ENCODE data around the gene IL27RA.
A peak's percentile ranks its signal among the peaks of the same experiment; 100 is the strongest.

IL27RA gene

DNA sequence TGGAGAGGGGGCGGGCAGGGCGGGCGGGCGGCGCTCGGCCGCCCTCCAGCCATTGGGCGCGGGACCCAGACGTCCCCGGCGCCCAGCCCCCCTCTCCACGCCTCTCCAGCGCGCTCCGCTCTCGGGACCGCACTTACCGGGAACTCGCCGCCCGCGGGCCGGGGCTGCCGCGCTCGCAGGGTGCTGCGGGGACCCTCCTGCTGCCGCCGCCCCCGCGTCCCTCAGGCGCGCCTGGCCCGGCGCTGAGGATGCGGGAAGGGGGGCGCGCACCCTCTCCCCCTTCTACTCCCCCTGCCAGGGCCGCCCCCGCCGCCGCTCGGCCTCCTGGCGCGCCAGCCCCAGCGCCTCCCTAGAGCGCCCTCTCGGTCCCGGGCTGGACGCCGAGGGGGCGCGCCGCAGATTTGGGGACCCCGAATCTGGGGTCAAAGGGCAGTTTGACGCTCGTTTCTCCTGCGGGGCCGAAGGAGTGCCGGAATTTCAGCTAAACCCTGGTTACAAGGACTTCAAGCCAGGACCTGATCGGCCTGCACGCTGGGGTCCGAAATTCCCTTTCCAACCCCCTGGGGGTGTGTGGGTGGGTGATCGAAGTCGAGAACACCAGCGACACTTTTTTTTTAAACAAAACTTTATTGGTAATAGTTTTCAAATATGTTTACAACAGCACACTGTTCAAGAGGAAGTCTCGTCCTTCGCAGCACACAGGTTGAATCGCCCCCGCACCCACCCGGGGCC, 59.7 kb downstream of the IL27RA start:
- Histone ChIP-seq H3K36me3 (ENCODE audit: control insufficient read depth, insufficient read depth, low read length) (peaks cover 17% of the 10 kb centered on the region), H3K27ac (ENCODE audit: low read depth, low read length) (peak overlapping the region; percentile 81), H3K4me1 (ENCODE audit: control insufficient read depth, insufficient read depth, low read length) (peaks cover 4% of the 10 kb centered on the region; the same call in 1 of the 2 replicates), H3K9me3 (ENCODE audit: control insufficient read depth, insufficient read depth, low read length) (no peaks in the 10 kb centered on the region), H3K9ac (ENCODE audit: low read depth, low read length) (peak overlapping the region; percentile 51; the same call in 1 of the 2 replicates), H3K27me3 (ENCODE audit: control insufficient read depth, insufficient read depth, low read length) (peaks cover 11% of the 10 kb centered on the region), H3K4me3 (ENCODE audit: low read depth, low read length) (peak overlapping the region; percentile 83)

DNA sequence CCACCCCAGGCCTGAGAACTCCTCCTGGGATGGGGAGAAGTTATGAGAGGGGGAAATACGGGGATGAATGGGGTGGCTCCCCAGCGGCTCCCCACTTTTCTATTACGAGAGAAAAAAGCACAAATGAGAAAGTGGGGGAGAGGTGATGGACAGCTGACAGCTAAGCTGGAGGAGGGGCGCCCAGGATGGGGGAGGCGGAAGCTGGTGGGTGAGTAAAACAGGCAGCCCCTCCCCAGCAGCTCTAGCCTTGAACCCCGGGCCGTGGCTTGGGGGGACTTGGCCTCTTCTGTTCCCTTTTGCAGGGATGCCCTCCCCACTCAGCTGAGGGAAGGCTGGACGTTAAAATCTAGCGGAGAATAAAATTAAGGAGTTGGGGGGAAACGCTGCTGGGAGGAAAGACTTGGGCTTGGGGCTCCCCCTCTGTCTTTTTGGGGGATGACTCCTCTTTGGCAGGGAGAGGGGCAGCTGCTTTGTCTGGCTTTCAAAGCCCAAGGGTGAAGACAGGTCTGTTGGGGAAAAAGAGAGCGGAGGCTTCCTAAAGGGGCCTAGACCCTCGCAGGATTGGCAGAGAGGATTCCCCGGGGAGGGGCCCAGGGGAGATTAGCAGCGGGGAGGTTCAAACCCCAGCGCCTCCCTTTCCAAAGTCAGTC, 60.4 kb downstream of the IL27RA start:
- H3K36me3 ChIP-seq (ENCODE audit: control insufficient read depth, insufficient read depth, low read length): peaks cover 17% of the 10 kb centered on the region
- H3K9me3 ChIP-seq (ENCODE audit: control insufficient read depth, insufficient read depth, low read length): no peaks in the 10 kb centered on the region
- H3K4me1 ChIP-seq (ENCODE audit: control insufficient read depth, insufficient read depth, low read length): peaks cover 4% of the 10 kb centered on the region; the same call in 1 of the 2 replicates
- peak overlapping the region; percentile 81 for H3K27ac ChIP-seq (ENCODE audit: low read depth, low read length)
- H3K4me3 ChIP-seq (ENCODE audit: low read depth, low read length): peak overlapping the region; percentile 83
- H3K9ac ChIP-seq (ENCODE audit: low read depth, low read length): no peak overlapping the region
- peaks cover 11% of the 10 kb centered on the region for H3K27me3 ChIP-seq (ENCODE audit: control insufficient read depth, insufficient read depth, low read length)

DNA sequence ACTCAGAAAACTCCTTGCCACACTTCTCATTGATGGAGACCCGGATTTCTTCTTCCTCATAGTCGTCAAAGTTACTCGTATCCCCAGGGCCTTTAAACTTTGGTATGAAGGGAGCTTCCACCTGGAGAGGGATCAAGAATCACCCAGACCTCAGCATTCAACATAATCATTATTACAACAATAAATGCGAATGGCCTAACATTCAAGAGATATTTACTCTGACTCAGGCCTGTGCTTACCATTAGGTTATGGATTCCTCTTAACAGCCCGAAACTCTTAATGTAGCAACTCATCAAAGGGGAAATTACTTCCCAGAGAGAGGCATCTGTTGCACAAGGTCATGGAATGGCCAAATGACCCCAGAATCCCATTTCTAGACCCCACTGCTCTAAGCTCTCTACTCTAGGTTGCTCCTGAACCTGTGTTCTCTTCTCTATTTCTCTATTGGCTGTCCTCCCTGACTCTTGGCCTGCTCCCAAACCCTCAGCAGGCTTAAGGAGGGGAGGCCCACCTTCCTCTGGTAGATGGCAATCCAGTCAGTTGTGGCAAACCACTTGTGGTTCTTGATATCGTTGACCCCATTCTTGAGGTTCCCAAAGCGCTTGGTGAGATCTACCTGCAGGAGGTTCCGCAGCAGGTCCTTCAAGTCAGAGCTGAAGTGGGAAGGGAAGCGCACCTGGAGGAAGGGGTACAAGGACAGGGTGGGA, 61.7 kb downstream of the IL27RA start:
- H3K27me3 ChIP-seq (ENCODE audit: control insufficient read depth, insufficient read depth, low read length): peaks cover 11% of the 10 kb centered on the region
- peaks cover 8% of the 10 kb centered on the region for H3K36me3 ChIP-seq (ENCODE audit: control insufficient read depth, insufficient read depth, low read length)
- H3K4me3 ChIP-seq (ENCODE audit: low read depth, low read length): no peak overlapping the region
- no peak overlapping the region for H3K9ac ChIP-seq (ENCODE audit: low read depth, low read length)
- H3K9me3 ChIP-seq (ENCODE audit: control insufficient read depth, insufficient read depth, low read length): no peaks in the 10 kb centered on the region
- peaks cover 4% of the 10 kb centered on the region; the same call in 1 of the 2 replicates for H3K4me1 ChIP-seq (ENCODE audit: control insufficient read depth, insufficient read depth, low read length)
- H3K27ac ChIP-seq (ENCODE audit: low read depth, low read length): no peak overlapping the region

DNA sequence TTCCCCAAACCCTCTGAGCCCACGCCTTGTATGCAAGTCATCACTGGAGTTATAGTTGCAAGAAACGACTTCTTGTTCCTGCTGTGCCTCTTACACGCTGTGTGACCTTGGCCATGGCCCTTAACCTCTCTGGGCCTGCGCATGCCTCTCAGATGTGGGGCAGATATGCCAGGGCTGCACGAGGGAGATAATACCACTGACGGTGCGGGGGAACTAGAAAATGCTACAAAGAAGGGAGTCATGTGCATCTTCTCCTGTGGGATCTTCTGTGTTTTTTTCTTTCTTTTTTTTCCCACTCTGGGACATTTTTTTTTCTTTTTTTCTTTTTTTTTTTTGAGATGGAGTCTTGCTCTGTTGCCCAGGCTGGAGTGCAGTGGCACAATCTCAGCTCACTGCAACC, 63.3 kb downstream of the IL27RA start:
- H3K27me3 ChIP-seq (ENCODE audit: control insufficient read depth, insufficient read depth, low read length): no peaks in the 10 kb centered on the region
- peaks cover 4% of the 10 kb centered on the region; the same call in 1 of the 2 replicates for H3K4me1 ChIP-seq (ENCODE audit: control insufficient read depth, insufficient read depth, low read length)
- no peak overlapping the region for H3K9ac ChIP-seq (ENCODE audit: low read depth, low read length)
- no peaks in the 10 kb centered on the region for H3K36me3 ChIP-seq (ENCODE audit: control insufficient read depth, insufficient read depth, low read length)
- no peak overlapping the region for H3K27ac ChIP-seq (ENCODE audit: low read depth, low read length)
- H3K9me3 ChIP-seq (ENCODE audit: control insufficient read depth, insufficient read depth, low read length): no peaks in the 10 kb centered on the region
- H3K4me3 ChIP-seq (ENCODE audit: low read depth, low read length): no peak overlapping the region

DNA sequence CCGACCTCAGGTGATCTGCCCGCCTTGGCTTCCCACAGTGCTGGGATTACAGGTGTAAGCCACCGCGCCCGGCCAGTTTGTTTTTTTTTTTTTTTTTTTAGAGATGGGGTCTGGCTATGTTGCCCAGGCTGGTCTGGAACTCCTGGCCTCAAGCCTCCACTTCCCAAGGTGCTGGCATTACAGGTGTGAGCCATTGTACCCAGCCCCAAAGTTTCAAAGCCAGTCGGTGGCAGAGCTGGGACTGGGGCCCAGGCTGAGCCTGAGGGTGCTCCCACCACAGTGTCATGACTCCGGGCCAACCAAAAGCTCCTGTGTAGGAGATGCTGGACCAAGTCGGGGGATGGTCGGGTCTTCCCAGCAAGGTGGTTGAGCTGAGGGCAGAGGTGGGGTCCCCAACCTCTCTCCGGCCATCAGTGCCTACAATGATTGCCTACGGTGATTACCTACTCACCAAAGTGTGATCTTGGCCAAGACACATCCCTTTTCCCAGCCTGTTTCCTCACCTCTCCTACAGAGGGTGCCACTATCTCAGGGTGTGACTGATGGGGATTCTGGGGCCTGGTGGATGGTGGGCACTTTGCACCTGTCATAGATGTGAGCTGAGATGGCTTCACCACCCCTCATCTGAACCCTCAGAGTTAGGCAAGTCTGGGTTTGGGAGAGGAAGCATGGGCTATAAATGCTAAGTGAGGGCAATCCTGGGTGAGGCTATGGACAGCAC, 64.9 kb downstream of the IL27RA start:
- no peaks in the 10 kb centered on the region for H3K27me3 ChIP-seq (ENCODE audit: control insufficient read depth, insufficient read depth, low read length)
- H3K4me1 ChIP-seq (ENCODE audit: control insufficient read depth, insufficient read depth, low read length): peaks cover 4% of the 10 kb centered on the region; the same call in 1 of the 2 replicates
- peaks cover 10% of the 10 kb centered on the region for H3K36me3 ChIP-seq (ENCODE audit: control insufficient read depth, insufficient read depth, low read length)
- no peak overlapping the region for H3K9ac ChIP-seq (ENCODE audit: low read depth, low read length)
- no peaks in the 10 kb centered on the region for H3K9me3 ChIP-seq (ENCODE audit: control insufficient read depth, insufficient read depth, low read length)
- H3K27ac ChIP-seq (ENCODE audit: low read depth, low read length): no peak overlapping the region
- H3K4me3 ChIP-seq (ENCODE audit: low read depth, low read length): no peak overlapping the region

DNA sequence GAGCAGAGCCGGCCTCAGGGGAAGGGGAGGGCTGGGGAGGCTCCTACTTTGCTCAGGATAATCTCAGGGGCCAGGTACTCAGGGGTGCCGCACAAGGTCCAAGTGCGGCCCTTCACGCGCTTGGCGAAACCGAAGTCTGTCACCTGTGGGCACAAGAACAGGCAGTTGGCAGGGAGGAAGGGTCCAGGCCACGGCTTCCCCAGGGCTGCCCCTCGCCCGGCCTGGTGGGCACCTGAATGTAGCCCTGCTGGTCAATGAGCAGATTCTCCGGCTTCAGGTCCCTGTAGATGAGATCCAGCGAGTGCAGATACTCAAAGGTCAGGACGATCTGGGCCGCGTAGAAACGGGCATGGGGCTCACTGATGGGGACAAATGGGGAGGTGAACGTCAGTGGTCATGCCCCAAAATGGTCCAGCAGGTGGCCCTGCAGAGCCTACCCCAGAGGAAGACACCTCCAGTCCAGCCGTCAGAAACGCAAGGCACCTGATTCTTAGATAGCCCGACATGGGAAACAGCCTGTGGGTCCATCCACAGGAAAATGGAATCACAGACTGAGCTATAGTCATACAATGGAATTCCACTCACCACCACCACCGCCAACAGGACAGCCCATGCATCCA, 66.1 kb downstream of the IL27RA start:
- no peak overlapping the region for H3K9ac ChIP-seq (ENCODE audit: low read depth, low read length)
- no peaks in the 10 kb centered on the region for H3K4me1 ChIP-seq (ENCODE audit: control insufficient read depth, insufficient read depth, low read length)
- no peak overlapping the region for H3K27ac ChIP-seq (ENCODE audit: low read depth, low read length)
- H3K27me3 ChIP-seq (ENCODE audit: control insufficient read depth, insufficient read depth, low read length): no peaks in the 10 kb centered on the region
- H3K9me3 ChIP-seq (ENCODE audit: control insufficient read depth, insufficient read depth, low read length): no peaks in the 10 kb centered on the region
- H3K36me3 ChIP-seq (ENCODE audit: control insufficient read depth, insufficient read depth, low read length): peaks cover 17% of the 10 kb centered on the region
- H3K4me3 ChIP-seq (ENCODE audit: low read depth, low read length): no peak overlapping the region

DNA sequence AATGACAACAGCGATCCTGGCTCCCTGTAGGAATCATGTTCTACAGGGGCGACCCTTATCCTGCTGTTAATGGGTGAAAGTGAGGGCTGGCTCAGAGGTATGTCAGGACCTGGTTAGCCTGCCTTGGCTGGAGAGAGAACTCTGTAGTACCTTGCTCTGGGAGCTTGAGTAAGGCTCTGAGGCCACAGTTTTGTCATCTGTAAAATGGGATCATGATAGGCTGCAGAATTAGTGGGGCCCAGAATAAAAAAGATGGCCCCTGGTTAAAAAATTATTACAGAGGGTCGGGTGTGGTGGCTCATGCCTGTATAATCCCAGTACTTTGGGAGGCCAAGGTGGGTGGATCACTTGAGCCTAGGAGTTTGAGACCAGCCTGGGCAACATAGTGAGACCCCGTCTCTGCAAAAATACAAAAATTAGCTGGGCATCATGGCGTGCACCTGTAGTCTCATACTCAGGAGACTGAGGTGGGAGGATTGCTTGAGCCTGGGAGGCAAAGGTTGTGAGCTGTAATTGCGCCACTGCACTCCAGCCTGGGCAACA, 69.5 kb downstream of the IL27RA start:
- peaks cover 19% of the 10 kb centered on the region for H3K36me3 ChIP-seq (ENCODE audit: control insufficient read depth, insufficient read depth, low read length)

DNA sequence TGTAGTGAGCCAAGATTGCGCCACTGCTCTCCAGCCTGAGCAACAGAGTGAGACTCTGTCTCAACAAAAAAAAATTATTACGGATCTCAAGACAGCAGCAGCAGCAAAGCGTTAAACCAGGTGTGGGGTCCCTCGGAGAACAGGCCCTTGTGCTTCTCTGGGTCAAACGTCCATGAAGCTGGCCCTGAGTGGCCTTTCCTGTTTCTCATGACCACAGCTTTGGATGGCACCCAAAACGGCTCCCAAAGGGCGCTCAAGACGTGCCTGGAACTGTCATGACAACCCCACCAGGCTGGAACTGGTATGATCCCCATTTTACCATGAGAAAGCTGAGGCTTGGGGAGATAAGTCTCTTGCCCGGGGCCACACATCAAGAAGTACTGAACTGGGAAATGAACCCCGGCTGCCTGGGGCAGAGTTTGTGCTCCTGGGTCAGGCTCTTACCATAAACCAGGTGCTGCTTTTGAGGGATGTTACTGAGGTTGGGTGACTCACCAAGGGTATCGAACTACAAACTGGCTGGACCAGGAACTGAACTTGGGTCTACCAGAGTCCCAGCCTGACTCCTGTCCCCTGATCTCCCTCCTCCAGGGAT, 70.6 kb downstream of the IL27RA start:
- Histone ChIP-seq H3K9me3 (ENCODE audit: control insufficient read depth, insufficient read depth, low read length) (no peaks in the 10 kb centered on the region), H3K36me3 (ENCODE audit: control insufficient read depth, insufficient read depth, low read length) (peaks cover 19% of the 10 kb centered on the region), H3K27ac (ENCODE audit: low read depth, low read length) (no peak overlapping the region), H3K4me3 (ENCODE audit: low read depth, low read length) (no peak overlapping the region), H3K4me1 (ENCODE audit: control insufficient read depth, insufficient read depth, low read length) (no peaks in the 10 kb centered on the region), H3K9ac (ENCODE audit: low read depth, low read length) (no peak overlapping the region), H3K27me3 (ENCODE audit: control insufficient read depth, insufficient read depth, low read length) (no peaks in the 10 kb centered on the region)

More for the DNA sequence above, 69.5 kb downstream of the IL27RA start:
- H3K4me1 ChIP-seq (ENCODE audit: control insufficient read depth, insufficient read depth, low read length): no peaks in the 10 kb centered on the region
- H3K27me3 ChIP-seq (ENCODE audit: control insufficient read depth, insufficient read depth, low read length): no peaks in the 10 kb centered on the region
- H3K4me3 ChIP-seq (ENCODE audit: low read depth, low read length): no peak overlapping the region
- H3K27ac ChIP-seq (ENCODE audit: low read depth, low read length): no peak overlapping the region
- H3K9ac ChIP-seq (ENCODE audit: low read depth, low read length): no peak overlapping the region
- H3K9me3 ChIP-seq (ENCODE audit: control insufficient read depth, insufficient read depth, low read length): no peaks in the 10 kb centered on the region

DNA sequence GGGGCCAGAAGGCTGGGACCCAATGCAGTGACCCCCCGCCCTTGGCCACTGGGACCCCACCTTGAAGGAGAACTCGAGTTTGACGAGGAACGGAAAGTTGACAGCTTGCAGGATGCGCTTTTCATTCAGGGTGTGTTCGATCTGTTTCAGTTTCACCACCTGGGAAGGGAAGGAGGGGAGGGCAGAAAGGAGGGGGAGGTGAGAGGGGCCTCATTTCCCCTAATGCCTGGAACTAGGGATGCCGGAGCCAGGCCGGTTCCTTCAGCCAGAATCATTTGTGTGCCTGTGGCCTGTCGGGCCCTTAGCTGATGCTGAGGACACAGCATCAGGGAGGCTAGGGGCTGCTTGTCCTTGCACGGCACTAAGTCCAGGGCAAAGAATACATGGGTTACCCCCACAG, 71.2 kb downstream of the IL27RA start:
- H3K9me3 ChIP-seq (ENCODE audit: control insufficient read depth, insufficient read depth, low read length): no peaks in the 10 kb centered on the region
- H3K9ac ChIP-seq (ENCODE audit: low read depth, low read length): no peak overlapping the region
- no peaks in the 10 kb centered on the region for H3K4me1 ChIP-seq (ENCODE audit: control insufficient read depth, insufficient read depth, low read length)
- H3K27ac ChIP-seq (ENCODE audit: low read depth, low read length): no peak overlapping the region
- H3K4me3 ChIP-seq (ENCODE audit: low read depth, low read length): no peak overlapping the region
- H3K36me3 ChIP-seq (ENCODE audit: control insufficient read depth, insufficient read depth, low read length): peaks cover 19% of the 10 kb centered on the region
- H3K27me3 ChIP-seq (ENCODE audit: control insufficient read depth, insufficient read depth, low read length): no peaks in the 10 kb centered on the region

Data from HUES48 (cell line).